ENCODE measurements around the gene EXOC6B.
"Not testable (repeated sequence)": the region's sequence is repeated elsewhere in the genome, so short reads cannot be mapped to it uniquely, and the experiment has no call there.

Gene EXOC6B

GRCh38 chr2:72669121-72669520 is 156.7 kb downstream of the EXOC6B start:
- no peak overlapping the region for H3K4me3 ChIP-seq (ENCODE audit: low read depth, low read length)
- DNase-seq (ENCODE audit: low read depth), result no peak
- no peak for TF ChIP-seq CTCF (IDR thresholded peaks at IDR 0.05; ENCODE audit: insufficient read depth, low read depth, low read length, missing control alignments)

- H3K4me3 ChIP-seq (ENCODE audit: low read depth, low read length), result no peak overlapping the region
- no peak for DNase-seq (ENCODE audit: low read depth)
- no peak for TF ChIP-seq CTCF (IDR thresholded peaks at IDR 0.05; ENCODE audit: insufficient read depth, low read depth, low read length, missing control alignments)
Observed at GRCh38 chr2:72668647-72669046, 157.2 kb downstream of the EXOC6B start.

GRCh38 chr2:72665448-72665847 is 160.4 kb downstream of the EXOC6B start:
- DNase-seq (ENCODE audit: low read depth), result no peak
- no peak for TF ChIP-seq CTCF (IDR thresholded peaks at IDR 0.05; ENCODE audit: insufficient read depth, low read depth, low read length, missing control alignments)
- H3K4me3 ChIP-seq (ENCODE audit: low read depth, low read length), result no peak overlapping the region

GRCh38 chr2:72661985-72662384 is 163.8 kb downstream of the EXOC6B start:
- DNase-seq (ENCODE audit: low read depth), result no peak
- TF ChIP-seq CTCF (IDR thresholded peaks at IDR 0.05; ENCODE audit: insufficient read depth, low read depth, low read length, missing control alignments), result no peak
- H3K4me3 ChIP-seq (ENCODE audit: low read depth, low read length), result no peak overlapping the region

GRCh38 chr2:72649810-72650209 is 176.0 kb downstream of the EXOC6B start:
- no peak overlapping the region for H3K4me3 ChIP-seq (ENCODE audit: low read depth, low read length)
- no peak for DNase-seq (ENCODE audit: low read depth)
- no peak for TF ChIP-seq CTCF (IDR thresholded peaks at IDR 0.05; ENCODE audit: insufficient read depth, low read depth, low read length, missing control alignments)

GRCh38 chr2:72641221-72641620 is 184.6 kb downstream of the EXOC6B start:
- not testable (repeated sequence) for DNase-seq (ENCODE audit: low read depth); H3K4me3 ChIP-seq (ENCODE audit: low read depth, low read length)

- H3K4me3 ChIP-seq (ENCODE audit: low read depth, low read length), result no peak overlapping the region
- DNase-seq (ENCODE audit: low read depth), result no peak
- TF ChIP-seq CTCF (IDR thresholded peaks at IDR 0.05; ENCODE audit: insufficient read depth, low read depth, low read length, missing control alignments), result no peak
Observed at GRCh38 chr2:72638600-72639211, 187.1 kb downstream of the EXOC6B start.
